NCI-H1694 treated with DMSO at 0.1 percent for 48 hours (cell line): ENCODE data around the gene DMD.
"Not testable (repeated sequence)": the region's sequence is repeated elsewhere in the genome, so short reads cannot be mapped to it uniquely, and the experiment has no call there.

Source experiments
- DNase-seq: peaks from one replicate; lab custom pipeline; 2025; lab: John Stamatoyannopoulos, UW

DMD gene

DNA sequence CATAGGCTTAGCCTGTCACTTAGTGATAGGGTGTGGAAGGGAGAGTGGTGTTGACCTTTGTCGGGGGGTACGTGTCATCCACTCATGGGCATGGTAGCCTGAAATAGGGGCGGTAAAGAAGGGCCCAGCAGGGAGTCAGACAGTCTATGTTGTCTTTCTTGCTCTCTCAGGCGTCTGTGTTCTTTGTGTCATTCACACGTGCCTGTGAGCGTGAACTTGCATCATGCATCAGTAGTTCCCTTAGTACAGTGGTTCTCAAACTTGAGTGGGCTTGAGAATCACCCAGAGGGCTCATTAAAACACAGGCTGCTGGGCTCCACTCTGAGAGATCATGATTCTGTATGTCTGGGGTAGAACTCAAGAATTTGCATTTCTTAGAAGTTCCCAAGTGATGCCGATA lies 1688.6 kb downstream of the DMD start:
- no peak for DNase-seq

DNA sequence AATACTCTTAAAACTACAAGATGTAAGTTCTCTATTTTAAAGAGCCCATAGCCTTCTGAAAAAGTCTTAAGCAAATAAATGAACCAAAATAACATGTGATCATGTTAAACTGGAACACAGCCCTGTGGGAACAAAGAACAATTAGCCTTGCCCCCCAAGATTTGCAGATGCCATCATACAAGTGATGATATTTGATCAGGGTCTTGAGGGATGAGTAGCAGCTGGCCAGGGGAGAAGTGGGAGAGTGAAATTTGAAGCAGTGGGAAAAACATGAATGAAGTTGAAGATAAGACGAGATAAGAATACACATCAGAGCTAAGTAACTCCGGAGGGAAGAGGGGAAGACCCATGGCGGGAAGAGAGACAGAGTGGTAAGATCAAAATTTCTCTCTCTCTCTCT lies 1689.4 kb downstream of the DMD start:
- no peak for DNase-seq

DNA sequence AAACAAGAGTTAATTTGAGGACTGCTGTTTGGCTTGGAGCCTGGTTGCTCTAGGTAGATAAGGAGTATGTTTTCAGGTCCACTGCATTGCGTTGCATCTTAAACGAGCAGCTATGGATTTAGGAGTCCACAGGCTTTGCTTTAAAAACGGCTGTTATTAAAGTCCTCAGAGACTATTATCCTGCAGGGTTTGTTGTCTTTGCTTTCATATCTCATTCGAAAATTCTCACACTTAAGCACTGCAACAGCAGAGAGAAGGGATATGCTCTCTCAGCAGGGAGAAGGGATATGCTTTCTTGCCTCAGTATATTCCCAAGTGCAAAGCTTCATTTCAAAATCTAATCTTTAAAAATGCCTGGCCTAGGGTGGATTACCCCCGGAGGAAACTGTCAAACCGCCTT lies 1694.8 kb downstream of the DMD start:
- DNase-seq: no peak

DNA sequence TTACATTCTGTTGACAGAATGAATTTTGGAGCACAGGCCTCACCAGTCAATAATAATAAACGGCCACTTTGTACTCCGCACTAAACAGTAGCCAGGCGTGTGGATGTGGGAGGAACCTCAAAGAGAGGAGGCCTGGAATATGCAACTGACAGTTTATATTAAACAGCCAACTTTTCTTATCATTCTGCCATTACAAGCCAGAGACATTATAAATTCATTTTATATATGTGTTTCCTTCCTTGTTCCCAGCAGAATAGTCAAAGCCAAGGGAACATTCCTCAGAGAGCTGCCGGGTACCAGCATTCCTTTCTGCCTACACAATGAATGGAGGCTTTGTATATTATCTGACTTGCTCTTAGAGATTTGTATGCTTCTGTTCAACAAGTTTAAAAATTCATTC lies 1703.0 kb downstream of the DMD start:
- no peak for DNase-seq

DNA sequence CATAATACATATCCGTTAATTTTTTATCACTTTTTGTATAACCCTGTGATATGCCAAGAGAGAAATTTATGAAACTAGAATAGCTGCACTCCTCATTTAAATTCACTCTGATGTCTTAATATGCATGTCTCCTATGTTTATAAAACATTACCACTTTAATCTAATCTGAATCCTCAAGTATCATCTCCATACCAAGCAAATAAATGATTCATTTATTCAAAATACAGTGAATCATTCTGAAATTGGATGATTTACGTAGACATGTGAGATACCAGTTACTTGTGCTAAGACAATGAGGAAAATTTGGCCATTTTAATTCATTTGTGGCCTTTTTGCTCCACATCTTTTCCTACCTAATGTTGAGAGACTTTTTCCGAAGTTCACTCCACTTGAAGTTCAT lies 1704.4 kb downstream of the DMD start:
- DNase-seq: no peak

DNA sequence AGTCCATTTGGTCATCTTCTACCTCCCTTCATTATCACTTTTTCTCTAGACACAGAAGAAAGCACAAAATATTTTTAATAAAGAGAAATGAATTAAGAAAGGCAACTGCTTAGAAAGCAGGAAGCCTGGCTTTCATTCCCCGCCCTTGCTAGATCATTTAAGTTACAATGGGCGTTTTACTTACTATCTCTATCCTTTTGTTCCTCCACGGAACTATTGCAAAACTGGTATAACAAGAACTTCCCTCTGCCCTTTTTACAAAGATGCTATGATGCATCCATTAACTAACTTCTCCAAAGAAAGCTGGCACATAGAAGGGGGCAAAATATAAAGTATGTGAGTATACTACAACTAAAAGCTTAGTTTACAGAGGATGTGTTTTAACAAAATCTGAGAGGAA lies 1705.0 kb downstream of the DMD start:
- no peak for DNase-seq

DNA sequence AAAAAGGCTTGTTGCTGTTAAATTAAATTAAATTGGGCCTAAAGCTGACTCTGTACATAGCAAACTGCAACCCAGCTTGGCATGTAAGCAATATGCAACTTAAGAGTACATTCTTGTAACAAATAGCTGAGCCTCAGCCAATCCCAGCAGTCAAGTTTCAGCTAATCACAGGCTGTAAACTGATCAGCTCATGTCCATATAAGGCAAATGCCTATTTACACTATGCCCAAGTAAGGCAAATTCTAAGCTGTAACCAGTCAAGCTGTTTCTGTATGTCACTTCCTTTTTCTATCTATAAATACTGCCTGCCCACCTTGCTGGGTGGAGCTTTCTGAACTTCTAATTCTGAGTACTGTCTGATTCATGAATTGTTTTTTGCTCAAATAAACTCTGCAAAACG lies 1710.4 kb downstream of the DMD start:
- no peak for DNase-seq

DNA sequence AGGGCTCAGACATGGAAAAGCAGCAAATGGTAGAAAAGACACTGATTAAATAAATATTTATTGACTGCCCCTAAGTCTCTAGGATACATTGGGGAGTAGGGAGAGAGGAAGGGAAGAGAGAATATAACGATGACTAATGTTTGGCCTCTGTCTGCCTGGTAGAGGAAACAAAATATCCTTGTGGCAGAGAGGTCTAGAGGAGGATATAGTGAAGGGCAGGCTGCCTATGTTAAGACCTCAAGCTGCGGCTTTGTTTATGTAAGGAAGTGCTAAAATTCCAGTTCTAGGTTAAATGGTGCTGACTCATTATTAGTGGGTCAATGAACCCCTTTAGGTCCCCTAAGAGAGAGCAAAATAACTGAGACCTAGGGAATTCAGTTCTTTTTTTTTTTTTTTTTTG lies 1712.2 kb downstream of the DMD start:
- DNase-seq: no peak

DNA sequence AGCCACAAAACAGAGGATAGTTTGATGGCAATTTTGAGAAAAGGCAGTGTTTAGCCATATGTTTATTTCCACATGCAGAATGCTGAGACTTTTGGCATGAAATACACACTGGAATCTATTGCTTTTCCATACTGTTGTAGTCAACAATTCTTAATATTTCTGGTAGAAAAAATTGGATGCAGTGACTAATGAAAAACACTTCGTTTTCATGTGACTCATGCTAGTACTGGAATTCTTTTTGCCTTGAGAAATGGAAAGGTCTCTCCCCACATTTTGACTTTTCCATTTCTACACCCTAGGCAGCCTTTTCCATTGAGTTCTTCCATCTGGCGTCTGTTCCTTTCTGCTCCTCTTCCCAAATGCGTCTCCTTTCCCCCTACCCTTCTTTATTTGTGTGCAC lies 1714.3 kb downstream of the DMD start:
- DNase-seq: no peak

DNA sequence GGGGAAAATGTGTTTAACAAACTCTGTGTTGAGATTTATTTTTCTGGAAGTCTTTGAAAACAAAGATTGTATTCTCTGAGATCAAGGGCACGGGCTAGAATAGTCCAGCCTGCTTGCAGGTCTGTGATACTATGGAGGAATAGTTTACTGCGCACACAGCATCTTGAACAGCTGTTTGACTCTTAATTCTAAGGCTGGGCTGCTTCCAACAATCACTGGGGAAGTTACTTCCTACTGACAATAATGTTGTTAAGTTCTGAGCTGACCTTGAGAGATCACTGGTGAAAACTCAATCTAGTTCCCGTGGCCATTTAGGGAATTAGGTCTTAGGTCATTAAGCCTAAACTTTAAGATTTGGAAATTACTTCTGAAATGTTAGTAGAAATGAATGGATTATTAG lies 1723.4 kb downstream of the DMD start:
- DNase-seq: no peak

DNA sequence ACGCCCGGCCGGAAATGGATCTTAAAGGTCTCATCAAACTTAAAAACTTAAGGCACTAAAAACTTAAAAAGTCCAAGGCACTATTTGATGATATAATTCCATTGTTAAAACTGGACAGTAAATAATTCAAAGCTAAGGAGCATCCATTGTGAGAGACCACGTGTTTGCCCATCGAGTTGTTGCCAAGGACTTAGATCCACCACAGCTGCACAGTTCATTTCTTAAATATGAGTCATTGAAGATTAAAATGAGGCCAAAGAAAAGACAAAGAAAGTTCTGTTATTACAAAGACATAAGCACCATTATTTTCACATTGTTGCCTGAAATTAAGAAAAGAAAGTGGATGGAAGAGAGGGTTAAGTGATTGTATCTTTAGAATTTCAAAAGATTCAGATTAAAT lies 1728.0 kb downstream of the DMD start:
- no peak for DNase-seq

DNA sequence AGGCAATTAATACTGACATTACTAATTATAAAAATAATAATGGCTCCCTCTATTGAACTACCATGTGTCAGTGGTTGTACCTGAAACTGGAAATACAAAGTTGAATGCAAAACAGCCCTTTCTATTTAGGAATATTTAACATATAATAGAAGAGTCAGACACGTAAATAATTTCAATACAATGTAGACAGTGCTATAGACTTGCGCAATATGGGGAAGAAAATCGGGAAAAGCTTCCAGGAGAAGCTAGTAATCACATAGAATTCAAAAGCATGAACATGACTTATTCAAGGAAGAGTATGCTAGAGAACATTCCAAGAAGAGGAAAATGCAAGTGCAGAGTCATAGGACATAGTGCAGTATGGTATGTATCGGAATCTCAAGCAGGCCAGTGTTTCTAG lies 1730.7 kb downstream of the DMD start:
- no peak for DNase-seq

DNA sequence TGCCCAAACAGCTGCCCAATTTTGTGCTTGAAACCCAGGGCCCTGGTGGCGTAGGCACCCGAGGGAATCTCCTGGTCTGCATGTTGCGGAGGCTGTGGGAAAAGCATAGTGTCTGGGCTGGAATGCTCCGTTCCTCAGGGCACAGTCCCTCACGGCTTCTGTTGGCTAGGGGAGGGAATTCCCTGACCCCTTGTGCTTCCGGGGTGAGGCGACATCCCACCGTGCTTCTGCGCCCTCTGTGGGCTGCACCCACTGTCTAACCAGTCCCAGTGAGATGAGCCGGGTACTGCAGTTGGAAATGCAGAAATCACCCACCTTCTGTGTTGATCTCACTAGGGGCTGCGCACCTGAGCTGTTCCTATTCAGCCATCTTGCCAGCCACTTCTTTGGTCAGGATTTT lies 1740.1 kb downstream of the DMD start:
- DNase-seq: no peak

DNA sequence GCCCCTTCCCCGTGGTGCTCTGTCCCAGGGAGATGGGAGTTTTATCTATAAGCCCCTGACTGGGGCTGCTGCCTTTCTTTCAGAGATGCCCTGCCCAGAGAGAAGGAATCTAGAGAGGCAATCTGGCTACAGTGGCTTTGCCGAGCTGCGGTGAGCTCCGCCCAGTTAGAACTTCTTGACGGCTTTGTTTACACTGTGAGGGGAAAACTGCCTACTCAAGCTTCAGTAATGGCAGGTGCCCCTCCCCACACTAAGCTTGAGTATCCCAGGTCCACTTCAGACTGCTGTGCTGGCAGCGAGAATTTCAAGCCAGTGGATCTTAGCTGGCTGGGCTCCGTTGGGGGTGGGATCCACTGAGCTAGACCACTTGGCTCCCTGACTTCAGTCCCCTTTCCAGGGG lies 1740.6 kb downstream of the DMD start:
- not testable (repeated sequence) for DNase-seq

DNA sequence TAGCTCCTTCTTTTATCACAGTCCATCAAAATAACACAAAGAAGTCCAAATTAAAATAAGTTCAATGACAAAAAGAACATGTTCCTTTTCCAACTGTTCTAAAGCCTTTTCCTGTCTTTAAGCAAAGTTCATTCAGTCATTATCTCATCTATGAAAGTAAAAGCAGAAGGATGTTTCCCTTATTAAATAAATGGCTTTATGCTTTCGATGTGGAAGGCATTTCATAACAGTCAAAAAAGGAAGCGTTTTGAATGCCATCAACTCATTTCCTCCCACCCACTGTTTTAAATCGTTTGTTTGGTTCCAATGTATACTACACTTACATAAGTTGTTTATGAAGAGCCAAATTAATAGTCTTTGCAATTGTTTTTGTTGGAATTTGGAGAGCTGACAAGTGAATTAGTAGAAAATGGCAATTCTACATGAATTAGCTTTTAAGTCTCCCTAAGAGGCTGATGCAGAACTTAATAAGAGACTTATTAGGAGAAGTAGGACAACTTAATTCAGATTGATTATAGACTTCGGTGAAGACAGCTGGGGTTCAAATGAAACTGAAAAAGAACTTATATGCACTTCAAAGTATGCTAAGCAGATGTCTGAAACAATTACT lies 1746.9 kb downstream of the DMD start:
- no peak for DNase-seq

DNA sequence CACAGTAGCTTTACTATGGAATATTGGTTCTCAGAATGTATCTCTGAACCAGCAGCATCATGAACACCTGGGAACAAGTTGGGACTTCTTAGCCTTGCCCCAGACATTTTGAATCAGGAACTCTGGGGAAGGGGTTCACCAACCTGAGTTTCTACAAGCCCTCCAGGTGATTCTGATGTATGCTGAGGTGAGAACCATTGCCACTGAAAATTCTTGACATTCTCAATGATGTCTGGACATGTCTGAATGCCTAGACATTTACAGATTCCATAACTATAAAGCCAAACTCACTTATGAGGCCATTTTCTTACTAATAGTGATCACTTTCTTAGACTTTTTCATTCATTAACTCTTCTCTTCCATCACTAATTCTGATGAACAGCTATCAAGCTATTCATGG lies 1750.1 kb downstream of the DMD start:
- DNase-seq: no peak

DNA sequence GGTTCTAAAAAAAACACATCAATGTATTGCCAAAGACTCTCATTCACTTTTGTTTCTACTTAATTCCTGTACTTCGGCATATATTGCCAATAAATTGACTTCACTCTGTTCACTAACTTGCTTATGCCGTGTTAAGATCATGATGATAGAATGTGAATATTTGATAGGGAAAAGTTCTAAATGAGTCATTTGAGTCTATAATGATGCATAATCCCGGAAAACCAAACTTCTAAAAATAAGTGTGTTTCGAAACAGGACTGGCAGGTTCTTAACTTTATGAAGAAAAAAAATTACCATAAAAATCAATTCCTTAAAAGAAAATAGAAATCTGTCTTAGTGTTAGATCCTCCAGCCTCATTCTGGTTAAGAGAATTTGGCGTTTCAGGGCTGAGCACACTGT lies 1752.0 kb downstream of the DMD start:
- DNase-seq: no peak

DNA sequence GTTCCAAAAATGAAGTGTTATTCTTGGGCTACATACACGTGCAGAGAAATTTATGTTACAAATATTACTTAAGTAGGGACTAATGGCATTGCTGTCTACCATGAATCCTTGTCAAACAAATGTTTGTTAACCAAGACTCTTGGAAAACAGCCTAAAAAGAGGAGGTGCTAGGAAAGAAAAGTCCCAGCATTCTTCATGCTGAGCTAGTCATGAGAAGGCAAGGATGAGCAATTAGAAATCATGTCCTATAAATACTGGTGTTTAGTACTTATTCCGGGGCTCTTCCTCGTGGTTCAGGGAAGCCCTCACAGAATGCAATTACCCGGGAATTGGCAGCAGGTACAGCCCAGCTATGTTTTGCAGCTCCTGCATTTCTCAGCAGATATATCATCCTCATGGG lies 1761.4 kb downstream of the DMD start:
- no peak for DNase-seq

DNA sequence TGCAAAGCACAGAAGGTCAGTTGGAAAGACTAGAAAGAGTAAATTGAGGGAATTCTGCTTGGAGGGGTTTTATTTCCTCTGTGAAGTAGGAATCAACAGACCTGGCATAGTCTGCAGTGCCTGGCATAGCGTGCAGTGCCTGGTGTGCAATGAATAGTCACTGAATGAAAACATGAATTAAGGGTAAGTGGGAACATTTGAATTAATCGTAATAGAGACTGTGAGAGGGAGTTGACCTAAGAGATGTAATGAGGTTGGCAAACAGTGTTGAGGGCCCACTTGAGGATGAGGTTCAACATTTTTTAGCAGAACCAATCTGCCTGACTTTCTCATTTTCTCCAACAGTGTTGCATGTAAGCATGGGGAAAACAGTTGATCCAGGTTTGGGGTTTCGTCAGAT lies 1762.3 kb downstream of the DMD start:
- DNase-seq: no peak

DNA sequence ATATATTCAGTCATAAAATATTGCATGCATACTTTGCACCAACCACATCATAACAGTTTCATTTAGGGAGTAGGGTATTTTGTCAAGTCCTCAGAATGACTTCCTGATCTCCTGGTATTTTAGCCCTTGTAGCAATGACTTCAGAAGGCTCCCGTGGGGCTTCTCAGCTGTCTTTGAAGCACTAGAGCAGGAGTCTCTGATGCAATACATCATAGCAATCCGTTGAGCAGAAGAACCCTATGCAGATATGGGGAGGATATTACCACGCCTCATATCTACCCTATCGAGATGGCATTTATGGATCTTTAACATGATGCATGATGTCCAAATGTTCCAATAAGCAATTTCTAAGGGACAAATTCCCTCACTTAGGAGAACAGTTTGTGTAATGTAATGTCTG lies 1765.8 kb downstream of the DMD start:
- no peak for DNase-seq

DNA sequence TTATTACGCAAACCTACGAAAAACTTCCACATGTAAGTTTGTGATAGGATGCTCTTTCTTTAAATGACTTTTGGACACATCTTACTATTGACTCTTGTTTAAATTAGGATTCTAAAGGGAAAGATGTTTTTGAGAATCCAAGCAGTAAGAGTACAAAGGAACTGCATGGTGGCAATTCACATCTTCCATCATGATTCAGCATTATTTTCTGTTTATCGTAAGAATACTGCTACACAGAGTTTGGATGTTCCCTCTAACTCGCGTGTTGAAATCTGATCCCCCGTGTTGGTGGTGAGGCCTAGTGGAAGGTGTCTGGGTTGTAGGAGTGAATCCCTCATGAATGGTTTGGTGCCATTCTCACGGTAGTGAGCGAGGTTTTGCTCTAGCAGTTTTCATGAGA lies 1767.7 kb downstream of the DMD start:
- no peak for DNase-seq

DNA sequence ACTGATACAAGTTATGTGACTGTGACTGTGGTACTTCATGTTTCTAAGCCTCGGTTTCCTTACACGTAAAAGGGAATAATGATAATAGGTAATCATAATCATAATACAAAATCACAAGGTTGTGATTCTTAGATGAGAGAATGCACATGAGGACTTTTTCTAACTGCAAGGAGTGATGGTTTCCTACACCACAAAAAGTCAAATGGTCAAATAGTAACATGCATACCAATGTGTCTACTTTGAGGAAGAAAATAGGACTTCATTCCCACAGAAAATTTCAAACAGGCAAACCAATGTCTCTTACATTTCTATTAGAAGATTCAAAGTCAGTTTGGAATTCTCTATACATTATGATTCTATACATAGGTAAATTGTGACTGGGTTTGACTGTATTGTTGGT lies 1770.8 kb downstream of the DMD start:
- DNase-seq: no peak

DNA sequence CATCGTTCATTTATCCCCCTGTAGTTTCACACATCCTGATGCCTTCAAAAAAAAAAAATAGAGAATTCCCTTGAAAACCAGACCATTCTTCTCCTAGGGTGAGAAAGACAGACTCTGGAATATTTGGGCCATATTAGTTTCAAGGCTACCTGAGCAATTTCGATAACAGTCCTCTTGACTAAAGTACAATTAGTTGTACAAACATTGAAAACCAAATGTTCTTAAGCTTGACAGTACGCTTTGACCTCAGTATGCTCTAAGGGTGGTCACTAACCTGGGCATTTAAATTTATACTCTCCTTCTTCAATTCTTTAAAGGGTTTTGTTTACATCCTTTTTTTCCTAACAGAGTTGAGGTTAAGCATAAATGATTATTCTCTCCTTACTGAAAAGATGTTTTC lies 1774.9 kb downstream of the DMD start:
- DNase-seq: no peak

DNA sequence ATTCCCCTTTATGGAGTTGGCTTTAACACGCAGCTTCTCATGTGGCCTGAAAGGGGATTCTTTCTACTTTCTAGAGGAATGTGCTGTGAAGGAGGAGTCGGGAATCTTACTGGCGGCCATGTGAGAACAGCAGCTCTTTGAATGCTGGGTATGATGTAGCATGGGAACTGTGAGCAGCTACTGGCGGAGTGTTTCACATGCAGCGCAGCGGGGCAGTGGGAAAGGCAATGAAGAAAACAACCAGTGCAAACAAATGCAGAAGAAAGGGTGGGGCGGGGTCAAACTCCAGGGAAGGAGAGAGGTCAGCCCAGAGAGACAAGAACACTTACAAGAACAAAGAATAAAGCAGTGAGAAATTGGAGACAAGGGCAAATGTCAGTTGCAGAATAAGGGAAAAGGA lies 1775.8 kb downstream of the DMD start:
- no peak for DNase-seq

DNA sequence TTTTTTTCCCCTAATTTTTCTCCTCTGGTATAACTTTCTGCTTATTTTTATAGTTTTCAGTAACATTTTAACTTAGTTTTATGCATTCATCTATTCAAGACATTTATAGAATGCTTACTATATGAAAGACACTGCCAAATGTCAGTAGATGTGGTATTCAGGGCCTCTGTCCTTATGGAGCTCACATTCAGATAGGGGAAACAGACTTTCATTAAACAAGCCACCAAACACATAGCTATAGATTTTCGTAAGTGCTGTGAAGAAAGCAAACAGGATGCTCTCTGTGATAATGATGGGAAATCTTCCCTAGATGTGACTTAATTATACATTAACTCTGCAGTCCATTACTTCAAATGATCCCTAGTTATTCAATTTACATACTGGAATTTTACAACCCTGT lies 1777.5 kb downstream of the DMD start:
- DNase-seq: no peak
